NOMO-1 (cell line): ENCODE data around the gene RNF213.
"Not testable (repeated sequence)": the region's sequence is repeated elsewhere in the genome, so short reads cannot be mapped to it uniquely, and the experiment has no call there.

Experiments used
- DNase-seq, 2 experiments: peaks; one replicate each; lab custom pipeline; 2025; ENCODE audit not compliant: unreplicated experiment in 2 of 2; lab: John Stamatoyannopoulos, UW

Gene RNF213

GRCh38 chr17:80408872-80409271, 148.2 kb downstream of the RNF213 start:
- no peak for DNase-seq

GRCh38 chr17:80409626-80410025, 149.0 kb downstream of the RNF213 start:
- no peak for DNase-seq

GRCh38 chr17:80410441-80411087, 149.9 kb downstream of the RNF213 start:
- not testable (repeated sequence) for DNase-seq

GRCh38 chr17:80413771-80414507, 153.3 kb downstream of the RNF213 start:
- no peak for DNase-seq

GRCh38 chr17:80414508-80414802, 153.8 kb downstream of the RNF213 start:
- no peak for DNase-seq

- DNase-seq: peak; percentile 91 to 97
These were observed 154.4 kb downstream of the RNF213 start, which contains the start of gene ENDOV for GRCh38 chr17:80414803-80415625. TSS of gene ENDOV (plus strand) at chr17:80415167. CDS start at chr17:80415195, 28 bp downstream.

GRCh38 chr17:80415626-80416137, 155.0 kb downstream of the RNF213 start:
- DNase-seq: no peak

GRCh38 chr17:80416260-80416939, 155.7 kb downstream of the RNF213 start:
- DNase-seq: no peak

GRCh38 chr17:80416940-80417293, 156.3 kb downstream of the RNF213 start:
- no peak for DNase-seq

GRCh38 chr17:80418589-80418988, 157.9 kb downstream of the RNF213 start:
- no peak for DNase-seq

- no peak for DNase-seq
These were observed 158.6 kb downstream of the RNF213 start for GRCh38 chr17:80419255-80419654.

- DNase-seq: no peak
These were observed 160.9 kb downstream of the RNF213 start for GRCh38 chr17:80421381-80422090.

- no peak for DNase-seq
These were observed 161.6 kb downstream of the RNF213 start for GRCh38 chr17:80422276-80422675.

- DNase-seq: no peak
These were observed 162.3 kb downstream of the RNF213 start for GRCh38 chr17:80422981-80423380.

GRCh38 chr17:80423536-80424225, 163.0 kb downstream of the RNF213 start:
- no peak for DNase-seq

GRCh38 chr17:80424261-80424660, 163.6 kb downstream of the RNF213 start:
- DNase-seq: no peak

GRCh38 chr17:80424878-80425765, 164.5 kb downstream of the RNF213 start:
- DNase-seq: no peak

- no peak for DNase-seq
These were observed 165.3 kb downstream of the RNF213 start for GRCh38 chr17:80425835-80426426.
